IPS-18c (cell line): ENCODE measurements around the gene DPF1.
"Not testable (repeated sequence)": the region's sequence is repeated elsewhere in the genome, so short reads cannot be mapped to it uniquely, and the experiment has no call there.

Source experiments
- H3K4me3 ChIP-seq: 2 replicates; pipeline ENCODE4 v1.7.0; 2013; ENCODE audit warnings: low read depth, mild to moderate bottlenecking, low read length, moderate library complexity; ENCODE audit not compliant: insufficient read depth
- H3K9me3 ChIP-seq: one replicate; pipeline ENCODE4 v1.6.1; 2013; ENCODE audit warnings: mild to moderate bottlenecking, low read length, moderate library complexity; ENCODE audit not compliant: control insufficient read depth, insufficient read depth

The DPF1 gene

DNA sequence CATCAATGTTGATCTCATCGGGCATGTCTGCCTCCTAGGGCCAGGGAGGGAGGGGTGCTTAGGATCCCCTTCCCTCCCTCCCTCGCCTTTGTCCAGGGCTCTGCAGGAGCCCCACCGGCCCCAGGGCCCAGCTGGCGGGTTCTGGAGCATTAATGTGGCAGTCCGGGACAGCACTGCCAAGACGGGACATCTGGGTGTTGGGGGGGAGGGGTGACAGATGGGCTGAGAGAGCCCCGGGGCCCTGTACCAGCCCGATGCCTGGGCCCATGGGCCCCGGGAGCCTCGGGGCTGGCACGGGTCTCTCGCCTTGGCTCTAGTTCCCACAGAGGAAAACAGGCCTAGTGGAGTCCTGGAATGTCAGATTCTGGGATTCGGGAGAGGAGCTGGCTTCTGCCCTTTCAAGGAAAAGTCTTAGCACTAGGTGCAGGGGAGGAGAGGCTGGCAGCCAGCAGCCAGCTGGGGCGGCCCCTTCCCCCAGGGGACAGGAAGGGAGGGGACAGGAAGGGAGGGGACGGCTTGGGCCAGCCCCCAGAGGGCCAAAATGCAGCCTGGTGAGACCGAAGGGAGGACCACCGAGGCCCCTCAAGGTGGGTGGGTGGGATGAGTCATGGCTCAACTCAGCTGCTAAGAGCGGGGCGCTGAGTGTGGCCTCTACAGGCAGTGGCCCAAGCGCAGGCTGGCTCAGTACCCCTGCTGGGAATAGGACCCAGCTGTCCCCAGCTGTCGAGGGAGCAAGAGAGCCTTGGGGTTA, 29.1 kb upstream of the DPF1 start:
- Histone ChIP-seq H3K4me3 (0 out of 2 replicates have a peak overlapping the region, but pooled peaks have one; percentile 11), H3K9me3 (peaks cover 4% of the 10 kb centered on the region)

GRCh38 chr19:38252385-38252784, 28.4 kb upstream of the DPF1 start:
- Histone ChIP-seq H3K9me3 (peaks cover 4% of the 10 kb centered on the region), H3K4me3 (no peak overlapping the region)

DNA sequence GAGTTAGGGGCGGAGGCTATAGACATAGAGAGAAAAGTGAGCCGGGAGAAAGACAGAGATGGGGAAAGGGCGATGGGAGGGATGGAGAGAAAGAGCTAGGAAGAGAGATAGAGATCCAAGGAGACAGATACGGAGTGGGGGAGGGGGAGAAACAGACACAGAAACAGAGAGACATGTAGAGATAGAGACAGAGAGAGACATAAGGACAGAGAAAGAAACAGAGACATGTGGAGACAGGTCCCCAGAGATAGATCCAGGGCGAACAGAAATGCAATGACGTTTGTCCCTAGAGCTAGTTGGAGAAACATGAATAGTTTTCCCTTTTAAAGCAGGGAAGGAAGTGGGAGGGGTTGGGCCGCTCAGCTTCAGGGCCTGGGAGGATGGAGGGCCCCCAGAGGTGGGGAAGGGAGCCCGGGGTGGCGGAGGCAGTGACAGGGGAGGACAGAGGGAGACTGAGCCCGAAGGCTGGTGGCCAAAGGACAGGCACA, 27.6 kb upstream of the DPF1 start:
- Histone ChIP-seq H3K4me3 (0 out of 2 replicates have a peak overlapping the region, but pooled peaks have one; percentile 5), H3K9me3 (peaks cover 4% of the 10 kb centered on the region)

GRCh38 chr19:38250821-38251563, 27.0 kb upstream of the DPF1 start:
- peaks cover 4% of the 10 kb centered on the region for H3K9me3 ChIP-seq
- no peak overlapping the region; the same call in 1 of the 2 replicates for H3K4me3 ChIP-seq

DNA sequence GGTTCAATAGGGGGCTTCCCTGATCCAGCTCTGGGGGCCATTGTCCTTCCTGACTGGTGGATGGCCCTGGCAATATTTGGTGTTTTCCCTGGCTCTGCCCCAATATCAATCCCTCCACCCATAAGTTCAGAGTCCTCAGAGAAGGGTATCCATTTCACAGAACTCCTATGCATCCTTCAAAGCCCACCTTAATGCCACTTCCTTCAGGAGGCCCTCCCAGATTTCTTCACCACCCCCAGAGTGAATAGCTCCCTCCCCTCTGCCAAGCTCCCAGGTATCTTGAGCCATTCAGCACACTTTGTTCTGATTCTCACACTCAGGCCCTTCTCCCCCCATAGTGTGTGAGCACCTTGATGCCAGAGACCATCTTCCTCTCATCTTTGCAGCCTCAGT, 26.4 kb upstream of the DPF1 start:
- Histone ChIP-seq H3K9me3 (peaks cover 4% of the 10 kb centered on the region), H3K4me3 (no peak overlapping the region; the same call in 1 of the 2 replicates)

- H3K9me3 ChIP-seq, result peaks cover 4% of the 10 kb centered on the region
- no peak overlapping the region for H3K4me3 ChIP-seq
Observed at GRCh38 chr19:38248421-38248820, 24.4 kb upstream of the DPF1 start.

- peaks cover 4% of the 10 kb centered on the region for H3K9me3 ChIP-seq
- H3K4me3 ChIP-seq, result no peak overlapping the region
Observed at GRCh38 chr19:38247734-38248268, 23.8 kb upstream of the DPF1 start.

DNA sequence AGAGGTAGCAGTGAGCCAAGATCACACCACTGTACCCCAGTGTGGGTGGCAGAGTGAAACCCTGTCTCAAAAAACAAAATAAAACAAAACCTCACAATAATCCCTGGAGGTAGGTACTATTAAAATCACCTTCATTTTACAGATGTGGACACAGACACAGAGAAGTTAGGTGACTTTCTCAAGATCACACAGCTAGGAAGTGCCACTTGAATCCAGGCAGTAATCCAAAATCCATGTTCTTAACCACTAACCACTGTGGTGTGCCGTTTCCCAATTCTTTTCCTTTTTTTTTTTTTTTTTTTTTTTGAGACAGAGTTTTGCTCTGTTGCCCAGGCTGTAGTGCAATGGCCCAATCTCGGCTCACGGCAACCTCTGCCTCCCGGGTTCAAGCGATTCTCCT, 23.1 kb upstream of the DPF1 start:
- peaks cover 4% of the 10 kb centered on the region for H3K9me3 ChIP-seq
- H3K4me3 ChIP-seq, result no peak overlapping the region

DNA sequence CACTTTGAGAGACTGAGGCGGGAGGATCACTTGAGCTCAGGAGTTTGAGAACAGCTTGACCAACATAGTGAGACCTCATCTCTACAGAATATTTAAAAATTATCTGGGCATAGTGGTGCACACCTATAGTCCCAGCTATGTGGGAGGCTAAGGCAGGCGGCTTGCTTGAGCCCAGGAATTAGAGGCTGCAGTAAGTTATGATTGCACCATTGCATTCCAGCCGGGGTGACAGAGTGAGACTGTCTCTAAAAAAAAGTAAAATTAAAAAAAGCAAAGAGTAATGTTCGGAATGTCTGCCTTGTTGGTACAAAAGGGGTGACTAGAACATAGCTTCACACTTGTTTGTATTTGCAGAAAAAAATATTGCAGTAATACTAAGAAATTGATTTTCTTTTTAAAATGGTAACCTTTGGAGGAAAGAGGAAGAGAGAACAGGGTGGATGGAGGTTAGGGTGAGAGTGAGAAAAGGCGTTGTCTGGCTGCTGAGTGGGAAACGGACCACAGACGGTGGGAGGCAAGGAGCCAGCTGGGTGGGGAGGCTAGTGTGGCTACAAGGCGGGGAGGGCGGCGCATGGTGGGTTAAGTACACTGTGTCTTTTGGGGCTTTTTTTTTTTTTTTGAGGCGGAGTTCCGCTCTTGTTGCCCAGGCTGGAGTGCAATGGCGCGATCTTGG, 21.9 kb upstream of the DPF1 start:
- Histone ChIP-seq H3K9me3 (peaks cover 4% of the 10 kb centered on the region), H3K4me3 (no peak overlapping the region)

- Histone ChIP-seq H3K4me3 (no peak overlapping the region), H3K9me3 (no peaks in the 10 kb centered on the region)
Observed at GRCh38 chr19:38243279-38243673, 19.3 kb upstream of the DPF1 start.

DNA sequence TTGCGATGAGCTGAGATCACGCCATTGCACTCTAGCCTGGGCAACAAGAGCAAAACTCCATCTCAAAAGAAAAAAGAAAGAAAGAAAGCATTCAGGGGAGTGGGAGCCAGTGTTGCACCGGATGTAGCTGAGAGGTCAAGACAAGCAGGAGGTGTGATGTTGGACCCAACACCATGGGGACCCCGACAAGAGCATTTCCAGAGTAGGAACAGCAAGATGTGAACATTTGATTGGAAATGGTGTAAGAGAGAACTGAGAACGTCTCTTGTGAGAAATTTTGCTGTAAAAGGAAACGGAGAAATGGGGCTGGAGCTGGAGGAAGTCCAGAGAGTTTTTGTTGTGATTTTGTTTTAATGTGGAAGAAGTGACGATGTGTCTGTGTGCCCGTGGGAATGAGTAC, 15.8 kb upstream of the DPF1 start:
- no peaks in the 10 kb centered on the region for H3K9me3 ChIP-seq
- no peak overlapping the region for H3K4me3 ChIP-seq

DNA sequence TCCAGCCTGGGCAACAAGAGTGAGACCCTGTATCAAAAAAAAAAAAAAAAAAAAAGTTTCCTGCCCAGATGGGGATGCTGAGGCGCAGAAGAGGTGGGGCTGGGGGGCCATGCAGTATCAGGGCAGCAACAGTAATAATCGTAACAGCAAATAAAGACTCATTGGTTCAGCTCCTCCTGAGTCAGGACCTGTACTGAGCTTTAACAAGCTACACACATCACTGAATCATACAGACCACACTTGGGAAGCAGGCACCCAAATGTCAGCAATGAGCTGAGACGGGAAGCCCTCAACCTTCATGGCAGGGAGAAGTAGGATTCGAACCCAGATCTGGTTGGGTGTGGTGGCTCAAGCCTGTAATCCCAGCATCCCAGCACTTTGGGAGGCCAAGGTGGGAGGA, 10.6 kb upstream of the DPF1 start:
- no peaks in the 10 kb centered on the region for H3K9me3 ChIP-seq
- no peak overlapping the region for H3K4me3 ChIP-seq

GRCh38 chr19:38233740-38234251, 9.8 kb upstream of the DPF1 start:
- no peaks in the 10 kb centered on the region for H3K9me3 ChIP-seq
- H3K4me3 ChIP-seq, result no peak overlapping the region

DNA sequence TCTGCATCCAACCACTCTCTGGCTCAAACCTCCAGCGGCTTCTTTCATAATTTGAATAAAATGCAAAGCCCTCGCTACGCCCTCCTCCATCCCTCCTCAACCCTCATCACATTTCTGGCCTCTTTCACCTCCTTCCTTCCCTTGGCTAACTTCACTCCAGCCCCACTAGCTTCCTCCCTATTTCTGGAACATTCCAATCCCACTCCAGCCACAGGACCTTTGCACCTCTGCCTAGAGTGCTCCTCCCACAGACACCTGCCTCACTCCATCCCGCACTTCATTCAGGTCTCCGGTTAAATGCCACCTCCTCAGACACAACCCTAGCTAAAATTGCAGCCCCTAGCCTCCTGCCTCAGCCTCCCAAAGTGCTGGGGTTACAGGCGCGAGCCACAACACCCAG, 7.9 kb upstream of the DPF1 start:
- Histone ChIP-seq H3K9me3 (no peaks in the 10 kb centered on the region), H3K4me3 (no peak overlapping the region)

GRCh38 chr19:38230506-38231133, 6.6 kb upstream of the DPF1 start:
- H3K4me3 ChIP-seq, H3K9me3 ChIP-seq: not testable (repeated sequence)

DNA sequence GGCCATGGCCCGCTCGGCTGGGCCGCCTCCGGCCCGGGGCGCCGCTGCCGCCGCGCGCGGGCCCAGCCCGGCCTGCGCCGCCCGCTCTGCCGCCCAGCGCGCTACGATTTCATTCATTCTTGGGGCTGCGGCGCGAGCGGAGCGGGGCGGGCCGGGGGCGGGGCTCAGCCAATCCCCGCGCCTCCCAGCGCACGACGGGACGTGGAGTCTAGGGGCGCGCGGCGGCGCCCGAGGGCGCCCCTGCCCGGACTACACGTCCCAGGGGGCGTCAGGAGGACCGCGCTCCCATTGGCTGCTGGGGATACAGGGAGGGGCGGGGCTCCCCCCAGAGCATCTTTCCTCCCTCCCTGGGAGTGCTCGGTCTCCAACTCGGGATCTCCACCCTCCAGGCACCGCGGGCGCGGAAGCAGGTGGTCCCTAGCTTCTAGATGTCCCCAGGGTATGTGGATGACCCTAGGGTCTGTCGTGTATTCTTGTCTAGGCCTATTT, 5.6 kb upstream of the DPF1 start:
- Histone ChIP-seq H3K4me3 (no peak overlapping the region; the same call in 1 of the 2 replicates), H3K9me3 (peaks cover 2% of the 10 kb centered on the region)
